HK-2 (cell line): Measurements from ENCODE around the gene HIC2.
"Not testable (repeated sequence)": the region's sequence is repeated elsewhere in the genome, so short reads cannot be mapped to it uniquely, and the experiment has no call there.

Source experiments
- DNase-seq: peaks from one replicate; pipeline ENCODE4 v3.0.0-alpha.2; 2018; ENCODE audit not compliant: unreplicated experiment

HIC2 gene

GRCh38 chr22:21490556-21490955, 73.4 kb downstream of the HIC2 start:
- DNase-seq = not testable (repeated sequence)

GRCh38 chr22:21492271-21492670, 75.1 kb downstream of the HIC2 start:
- not testable (repeated sequence) for DNase-seq

- not testable (repeated sequence) for DNase-seq
Observed at GRCh38 chr22:21493789-21494782, 76.9 kb downstream of the HIC2 start.

- DNase-seq = not testable (repeated sequence)
Observed at GRCh38 chr22:21497984-21498383, 80.8 kb downstream of the HIC2 start.

GRCh38 chr22:21498489-21498888, 81.3 kb downstream of the HIC2 start:
- not testable (repeated sequence) for DNase-seq

- DNase-seq = not testable (repeated sequence)
Observed at GRCh38 chr22:21499623-21500506, 82.7 kb downstream of the HIC2 start.
